Body of pancreas (tissue), 4 donors: ENCODE data around the gene ATXN7L1. TPM values are rescaled to one million over a fixed set of nuclear protein-coding genes. Genes with fewer than 3 reads are reported as not detected.

Source experiments
- ATAC-seq: fragments of 150-250 bp; one replicate; pipeline ENCODE4 v1.9.1; 2016
- DNase-seq, 4 donors: peaks; one replicate each; pipeline ENCODE4 v3.0.0-alpha.2; 2019
- H3K27ac ChIP-seq, 4 donors: fragments of 200-600 bp; sonication (generic); 1 replicate in 3 of 4; 2 replicates in 1 of 4; pipeline versions ENCODE4 v1.5.1 to v1.6.1; 2016 to 2019; ENCODE audit warnings: mild to moderate bottlenecking in 1 of 4, mixed read lengths in 1 of 4, moderate library complexity in 1 of 4
- H3K27me3 ChIP-seq, 2 donors: fragments of 200-600 bp; sonication (generic); one replicate each; pipeline ENCODE4 v1.6.0; 2016; ENCODE audit warnings: mild to moderate bottlenecking in 1 of 2
- H3K36me3 ChIP-seq, 2 donors: fragments of 200-600 bp; sonication (generic); replicated peaks in 1 of 2; 2 replicates each; pipeline ENCODE4 v1.5.1; 2016; ENCODE audit warnings: low read depth in 2 of 2; ENCODE audit not compliant: insufficient read depth in 1 of 2
- H3K4me1 ChIP-seq: fragments of 200-600 bp; sonication (generic); one replicate; pipeline ENCODE4 v1.6.0; 2016
- H3K4me3 ChIP-seq, 2 donors: fragments of 200-600 bp; sonication (generic); 1 replicate in 1 of 2; 2 replicates in 1 of 2; pipeline ENCODE4 v1.5.1; 2016 to 2019
- H3K9me3 ChIP-seq, 3 donors: fragments of 200-600 bp; sonication (generic); 1 replicate in 2 of 3; 2 replicates in 1 of 3; pipeline ENCODE4 v1.5.1; 2016
- CTCF ChIP-seq, 7 experiments: fragments of 450-650 bp in 4 of 7; fragments of 200-600 bp in 3 of 7; sonication (generic) in 3 of 7; IDR thresholded peaks; one replicate each; pipeline ENCODE4 v1.5.1; 2016 to 2019; ENCODE audit warnings: antibody characterized with exemption in 7 of 7
- POLR2A ChIP-seq, 3 donors: fragments of 450-650 bp; IDR thresholded peaks; one replicate each; pipeline ENCODE4 v1.6.1; 2016; ENCODE audit warnings: antibody characterized with exemption in 3 of 3, mild to moderate bottlenecking in 2 of 3
- WGBS, 2 donors: methylation state at CpG; one replicate each; pipeline ENCODE4 v1.1.5; 2017; 5-methylcytosine and 5-hydroxymethylcytosine counted together
- intact Hi-C: fragments of 100-400 bp; cut with DNase I; formaldehyde crosslinking; loops from one replicate; pipeline ENCODE4 v1.15.1; 2023
- total RNA-seq, 2 donors: library from RNA; depleted of rRNA; stranded (reverse); fragments of >200 nt; gene quantifications; one replicate each; pipeline ENCODE4 v1.1.0, GENCODE V29; 2016

Gene ATXN7L1
- total RNA-seq, 2 donors from 2014 or later, result 6.6 to 8.0 TPM

DNA sequence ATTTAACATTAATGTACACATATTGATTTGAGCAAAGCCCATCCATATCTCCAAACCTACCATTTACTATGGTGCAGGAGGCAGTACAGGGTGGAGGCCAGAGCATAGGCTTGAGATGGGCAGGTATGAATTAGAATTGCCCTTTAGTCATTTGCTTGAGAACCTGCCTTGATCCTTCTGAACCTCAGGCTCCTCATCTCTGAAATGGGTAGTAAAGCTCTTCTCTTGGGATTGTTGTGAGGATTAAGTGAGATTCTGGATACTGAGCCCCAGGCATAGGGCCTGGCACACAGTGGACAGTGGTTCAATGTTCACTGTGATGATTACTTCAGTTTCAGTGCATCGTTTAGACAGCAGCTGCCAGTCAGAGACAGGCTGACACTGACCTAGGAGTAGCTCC, 5.0 kb upstream of the ATXN7L1 start:
- Histone ChIP-seq H3K27me3 (no peaks in the 10 kb centered on the region), H3K4me1 (peaks cover 28% of the 10 kb centered on the region), H3K4me3 (no peak overlapping the region), H3K27ac (no peak overlapping the region), H3K36me3 (no peaks in the 10 kb centered on the region), H3K9me3 (no peaks in the 10 kb centered on the region)
- intact Hi-C loops, result no loop called here
- TF ChIP-seq CTCF (IDR thresholded peaks at IDR 0.05) (no peak), POLR2A (IDR thresholded peaks at IDR 0.05) (no peak)
- DNase-seq, result no peak
- 85 to 90% methylated on average over 1 of the region's 1 CpG for WGBS, 2 donors
- ATAC-seq, result no peak

- no peaks in the 10 kb centered on the region for H3K36me3 ChIP-seq
- WGBS, 2 donors, result 43 to 48% methylated on average over 6 of the region's 6 CpGs
- DNase-seq, result peak; percentile 14 to 51 (median 40)
- TF ChIP-seq POLR2A (IDR thresholded peaks at IDR 0.05) (no peak), CTCF (IDR thresholded peaks at IDR 0.05) (no peak)
- H3K27me3 ChIP-seq, result no peaks in the 10 kb centered on the region
- ATAC-seq, result no peak
- H3K27ac ChIP-seq, result peak overlapping the region in 2 of 4 donors; percentile 2 to 30
- H3K4me1 ChIP-seq, result peaks cover 28% of the 10 kb centered on the region
- intact Hi-C loops, result no loop called here
- no peaks in the 10 kb centered on the region for H3K9me3 ChIP-seq
- no peak overlapping the region for H3K4me3 ChIP-seq
Measured at GRCh38 chr7:105880571-105881330, 4.4 kb upstream of the ATXN7L1 start.

GRCh38 chr7:105879782-105880181, 3.4 kb upstream of the ATXN7L1 start:
- WGBS, 2 donors, result 93 to 96% methylated on average over 2 of the region's 2 CpGs
- intact Hi-C loops, result no loop called here
- TF ChIP-seq POLR2A (IDR thresholded peaks at IDR 0.05) (no peak), CTCF (IDR thresholded peaks at IDR 0.05) (no peak)
- Histone ChIP-seq H3K27ac (no peak overlapping the region), H3K4me3 (no peak overlapping the region), H3K9me3 (no peaks in the 10 kb centered on the region), H3K36me3 (no peaks in the 10 kb centered on the region), H3K4me1 (peaks cover 37% of the 10 kb centered on the region), H3K27me3 (no peaks in the 10 kb centered on the region)
- ATAC-seq, result no peak
- DNase-seq, result no peak

GRCh38 chr7:105878746-105879605, 2.6 kb upstream of the ATXN7L1 start:
- no peak overlapping the region for H3K27ac ChIP-seq
- no peaks in the 10 kb centered on the region for H3K27me3 ChIP-seq
- no peaks in the 10 kb centered on the region for H3K36me3 ChIP-seq
- no peak overlapping the region for H3K4me3 ChIP-seq
- no peak for ATAC-seq
- intact Hi-C loops, result no loop called here
- H3K9me3 ChIP-seq, result no peaks in the 10 kb centered on the region
- DNase-seq, result no peak
- no peak for TF ChIP-seq CTCF (IDR thresholded peaks at IDR 0.05)
- TF ChIP-seq POLR2A (IDR thresholded peaks at IDR 0.05), result no peak
- WGBS, 2 donors, result 91% methylated on average over 2 of the region's 2 CpGs
- H3K4me1 ChIP-seq, result peaks cover 37% of the 10 kb centered on the region
